Nephron progenitor cell (in vitro differentiated cells): ENCODE measurements around the gene GCN1.

Experiments used
- DNase-seq: peaks from one replicate; pipeline ENCODE4 v3.0.0; 2021
- H3K27ac Mint-ChIP-seq: 2 replicates; pipeline ENCODE4 v1.8.0; 2021; ENCODE audit warnings: mild to moderate bottlenecking, moderate library complexity, mixed read lengths
- H3K27me3 Mint-ChIP-seq: 2 replicates; pipeline ENCODE4 v1.8.0; 2021; ENCODE audit warnings: mild to moderate bottlenecking, low read depth, mixed read lengths; ENCODE audit not compliant: poor library complexity
- H3K36me3 Mint-ChIP-seq: 2 replicates; pipeline ENCODE4 v1.8.0; 2021; ENCODE audit warnings: low read depth, mixed read lengths
- H3K4me1 Mint-ChIP-seq: 2 replicates; pipeline ENCODE4 v1.8.0; 2021; ENCODE audit warnings: mixed read lengths
- H3K4me3 Mint-ChIP-seq: 2 replicates; pipeline ENCODE4 v1.8.0; 2021; ENCODE audit warnings: mild to moderate bottlenecking, moderate library complexity, mixed read lengths
- H3K9me3 Mint-ChIP-seq: 2 replicates; pipeline ENCODE4 v1.8.0; 2021; ENCODE audit warnings: mild to moderate bottlenecking, moderate library complexity, mixed read lengths
- TF ChIP-seq, protein P1 (sequence below): fragments of 200-600 bp; sonication (generic); IDR thresholded peaks from 2 replicates; pipeline ENCODE4 v1.5.0; 2021; ENCODE audit warnings: antibody characterized with exemption

GCN1 gene

DNA sequence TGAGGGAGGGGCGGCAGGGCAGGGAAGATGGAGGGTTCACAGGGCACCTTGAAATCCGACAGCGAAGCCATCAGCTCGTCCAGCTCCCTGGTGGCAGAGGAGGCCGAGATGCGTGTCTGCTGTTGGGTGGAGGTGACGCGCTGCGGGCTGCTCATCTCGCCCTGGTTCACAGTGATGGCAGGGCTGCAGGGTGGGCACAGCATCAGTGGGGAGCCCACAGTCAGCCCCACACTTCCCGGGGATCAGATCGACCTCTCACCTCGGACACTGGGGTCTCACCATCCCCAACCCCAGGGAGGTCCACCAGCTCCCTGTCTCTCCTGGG lies 27.0 kb upstream of the GCN1 start:
- no peak overlapping the region for H3K4me3 Mint-ChIP-seq
- peaks cover 3% of the 10 kb centered on the region for H3K27me3 Mint-ChIP-seq
- TF ChIP-seq, protein P1, sequence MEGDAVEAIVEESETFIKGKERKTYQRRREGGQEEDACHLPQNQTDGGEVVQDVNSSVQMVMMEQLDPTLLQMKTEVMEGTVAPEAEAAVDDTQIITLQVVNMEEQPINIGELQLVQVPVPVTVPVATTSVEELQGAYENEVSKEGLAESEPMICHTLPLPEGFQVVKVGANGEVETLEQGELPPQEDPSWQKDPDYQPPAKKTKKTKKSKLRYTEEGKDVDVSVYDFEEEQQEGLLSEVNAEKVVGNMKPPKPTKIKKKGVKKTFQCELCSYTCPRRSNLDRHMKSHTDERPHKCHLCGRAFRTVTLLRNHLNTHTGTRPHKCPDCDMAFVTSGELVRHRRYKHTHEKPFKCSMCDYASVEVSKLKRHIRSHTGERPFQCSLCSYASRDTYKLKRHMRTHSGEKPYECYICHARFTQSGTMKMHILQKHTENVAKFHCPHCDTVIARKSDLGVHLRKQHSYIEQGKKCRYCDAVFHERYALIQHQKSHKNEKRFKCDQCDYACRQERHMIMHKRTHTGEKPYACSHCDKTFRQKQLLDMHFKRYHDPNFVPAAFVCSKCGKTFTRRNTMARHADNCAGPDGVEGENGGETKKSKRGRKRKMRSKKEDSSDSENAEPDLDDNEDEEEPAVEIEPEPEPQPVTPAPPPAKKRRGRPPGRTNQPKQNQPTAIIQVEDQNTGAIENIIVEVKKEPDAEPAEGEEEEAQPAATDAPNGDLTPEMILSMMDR: no peak
- peaks cover 19% of the 10 kb centered on the region for H3K36me3 Mint-ChIP-seq
- no peak overlapping the region for H3K27ac Mint-ChIP-seq
- peaks cover 52% of the 10 kb centered on the region for H3K4me1 Mint-ChIP-seq
- DNase-seq: no peak
- H3K9me3 Mint-ChIP-seq: no peaks in the 10 kb centered on the region

DNA sequence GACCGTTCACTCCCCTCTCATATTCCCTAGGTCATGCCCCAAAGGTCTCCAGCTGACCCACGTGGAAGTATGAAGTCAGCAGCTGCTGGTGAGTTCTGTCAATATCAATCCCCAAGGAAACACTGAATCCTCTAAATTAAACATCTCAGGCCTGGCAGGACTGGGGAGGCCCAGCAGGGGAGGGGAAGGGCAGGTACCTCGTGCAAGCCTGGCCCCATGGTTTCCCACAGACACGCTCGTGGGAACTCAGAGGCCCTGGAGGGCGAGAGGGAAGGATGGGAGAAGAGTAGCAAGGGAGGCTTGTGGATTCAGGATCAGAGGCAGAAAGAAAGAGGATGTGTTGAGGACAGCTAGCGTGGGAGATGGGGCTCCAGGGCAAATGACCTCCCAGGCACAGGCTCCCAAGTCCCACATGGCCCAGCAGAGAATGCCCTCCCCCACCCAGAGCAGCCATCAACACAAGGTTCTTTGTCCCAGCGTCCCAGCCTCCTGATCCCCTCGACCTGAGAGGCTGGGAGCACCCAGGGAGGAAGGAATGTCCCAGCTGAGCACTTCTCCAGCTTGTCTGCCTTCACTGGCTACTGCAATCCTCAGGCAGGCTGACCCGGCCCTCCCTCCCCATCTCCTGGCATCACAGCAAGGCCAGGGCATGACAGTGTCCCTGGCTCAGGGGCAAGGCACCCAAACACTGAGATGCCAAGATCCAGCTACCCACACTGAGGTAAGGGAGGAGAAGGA lies 26.5 kb upstream of the GCN1 start:
- Mint-ChIP-seq H3K9me3 (no peaks in the 10 kb centered on the region), H3K27ac (peak overlapping the region; percentile 99), H3K4me1 (peaks cover 52% of the 10 kb centered on the region), H3K36me3 (peaks cover 19% of the 10 kb centered on the region), H3K27me3 (peaks cover 3% of the 10 kb centered on the region), H3K4me3 (peak overlapping the region; percentile 61)
- DNase-seq: peak; percentile 30
- TF ChIP-seq, protein P1: no peak

DNA sequence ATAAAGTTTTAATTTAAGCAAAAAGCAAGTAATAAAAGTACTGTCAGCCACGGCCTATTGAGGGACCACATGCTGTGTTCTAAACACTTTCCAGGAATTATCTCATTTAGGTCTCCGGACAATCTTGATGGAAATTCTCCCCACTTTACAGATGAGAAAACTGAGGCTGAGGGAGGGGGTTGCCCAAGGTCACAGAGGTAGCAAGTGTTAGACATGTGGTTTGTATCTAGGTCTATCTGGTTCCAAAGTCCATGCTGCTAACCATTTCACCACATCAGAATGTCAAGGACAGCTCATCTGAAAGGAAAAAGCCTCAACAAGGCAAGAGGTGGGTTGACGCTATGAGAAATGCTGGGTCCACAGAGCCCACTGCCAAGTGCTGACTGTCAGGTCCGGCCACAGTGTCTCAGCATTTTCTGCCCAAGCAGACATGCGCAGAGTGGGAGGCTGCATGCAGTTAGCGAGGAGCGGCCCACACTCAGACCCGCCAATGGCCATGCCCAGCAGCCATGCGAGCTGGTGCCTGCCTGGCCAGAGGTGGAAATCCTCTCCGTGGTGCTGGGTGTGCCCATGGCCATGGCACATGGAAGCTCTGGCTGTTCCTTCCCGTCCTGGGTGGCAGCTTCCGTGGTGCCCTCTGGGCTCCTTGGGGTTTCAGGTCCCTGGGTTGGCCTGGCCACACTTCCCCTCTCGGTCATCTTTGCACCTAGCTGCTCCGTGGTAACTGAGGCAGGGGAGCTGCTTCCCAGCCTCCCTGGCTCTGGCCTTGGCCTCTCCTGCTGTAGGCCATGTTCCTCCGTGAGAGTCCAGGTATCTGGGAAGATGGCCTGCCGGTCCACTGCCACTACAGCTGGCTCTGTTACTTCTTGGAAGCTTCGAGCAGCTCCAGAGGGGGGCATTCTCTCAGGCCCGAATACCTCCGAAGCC lies 24.4 kb upstream of the GCN1 start:
- Mint-ChIP-seq H3K27ac (no peak overlapping the region), H3K36me3 (peaks cover 24% of the 10 kb centered on the region), H3K4me3 (no peak overlapping the region), H3K9me3 (no peaks in the 10 kb centered on the region), H3K27me3 (peaks cover 3% of the 10 kb centered on the region), H3K4me1 (peaks cover 42% of the 10 kb centered on the region)
- TF ChIP-seq, protein P1: no peak
- no peak for DNase-seq

GRCh38 chr12:120216742-120217605 lies 22.5 kb upstream of the GCN1 start:
- Mint-ChIP-seq H3K4me1 (peaks cover 37% of the 10 kb centered on the region), H3K4me3 (no peak overlapping the region), H3K9me3 (no peaks in the 10 kb centered on the region), H3K27ac (no peak overlapping the region), H3K27me3 (no peaks in the 10 kb centered on the region), H3K36me3 (peaks cover 22% of the 10 kb centered on the region)
- DNase-seq: no peak
- TF ChIP-seq, protein P1: no peak

GRCh38 chr12:120215766-120216735 lies 21.5 kb upstream of the GCN1 start:
- TF ChIP-seq, protein P1: no peak
- no peak for DNase-seq
- Mint-ChIP-seq H3K4me1 (peaks cover 28% of the 10 kb centered on the region), H3K4me3 (no peak overlapping the region), H3K27ac (peak overlapping the region; percentile 90), H3K36me3 (peaks cover 31% of the 10 kb centered on the region), H3K9me3 (no peaks in the 10 kb centered on the region), H3K27me3 (no peaks in the 10 kb centered on the region)
